Measurements from ENCODE around the gene PDGFB. TPM values are rescaled to one million over a fixed set of nuclear protein-coding genes. Genes with fewer than 3 reads are reported as not detected.
A peak's percentile ranks its signal among the peaks of the same experiment; 100 is the strongest.

The PDGFB gene
- total and polyA plus RNA-seq, 9 of the 15 experiments (the other 6 are each of a cell fraction or from before 2014, with no cell fraction given), result 0.07 to 4.0 (median 0.48) TPM; not detected in 1

- TF ChIP-seq TBL1XR1 (IDR thresholded peaks at IDR 0.05; ENCODE audit: low read length in 2 of 2), result no peak
- TF ChIP-seq NFRKB (IDR thresholded peaks at IDR 0.05; ENCODE audit: low read depth), result no peak
- no peak for TF ChIP-seq ASH1L (IDR thresholded peaks at IDR 0.05; ENCODE audit: borderline replicate concordance, low read depth, partially characterized antibody)
- TF ChIP-seq ILF3 (IDR thresholded peaks at IDR 0.05; ENCODE audit: borderline replicate concordance), result no peak
- peak; percentile 38 for TF ChIP-seq HMGN3 (IDR thresholded peaks at IDR 0.05; ENCODE audit: borderline replicate concordance, extremely low read depth, insufficient read length, low read depth, low read length)
- TF ChIP-seq FOXA3 (CRISPR knock-in tag; conservative IDR thresholded peaks at IDR 0.05 in 1 of 2, IDR thresholded peaks at IDR 0.05 in 1 of 2), result no peak
- no peak for TF ChIP-seq PTBP1 (IDR thresholded peaks at IDR 0.05; ENCODE audit: low read depth, low read length)
- TF ChIP-seq RBM22 (IDR thresholded peaks at IDR 0.05; ENCODE audit: low read depth, low read length, poor library complexity, severe bottlenecking), result no peak
- TF ChIP-seq E2F3 (CRISPR knock-in tag; IDR thresholded peaks at IDR 0.05), result no peak
- no peak for TF ChIP-seq MTA2 (IDR thresholded peaks at IDR 0.05; ENCODE audit: low read depth)
- peak; percentile 41; the same call in 1 of the 2 replicates for TF ChIP-seq JUN (IDR thresholded peaks at IDR 0.05; ENCODE audit: borderline replicate concordance, low read depth, low read length)
- no peak for TF ChIP-seq JUN (CRISPR knock-in tag; IDR thresholded peaks at IDR 0.05; ENCODE audit: borderline replicate concordance)
- TF ChIP-seq SLC30A9 (CRISPR knock-in tag; IDR thresholded peaks at IDR 0.05), result no peak
- TF ChIP-seq STAT5A (IDR thresholded peaks at IDR 0.05; ENCODE audit: borderline replicate concordance, low read length), result no peak
- no peak for TF ChIP-seq CSDE1 (IDR thresholded peaks at IDR 0.05)
- TF ChIP-seq MEF2A (IDR thresholded peaks at IDR 0.05; ENCODE audit: control insufficient read depth, low read depth, low read length), result peak; percentile 75; the same call in 1 of the 2 replicates
- TF ChIP-seq ZBTB7A (IDR thresholded peaks at IDR 0.05; ENCODE audit: borderline replicate concordance, control insufficient read depth, low read depth, low read length), result peak; percentile 80; the same call in 1 of the 2 replicates
- no peak for TF ChIP-seq PCBP2 (IDR thresholded peaks at IDR 0.05; ENCODE audit: low read depth, low read length, poor library complexity, severe bottlenecking)
- TF ChIP-seq FOXK2 (conservative IDR thresholded peaks at IDR 0.05 in 1 of 2, IDR thresholded peaks at IDR 0.05 in 1 of 2; ENCODE audit: low read depth in 2 of 2), result no peak
- TF ChIP-seq ZFX (CRISPR knock-in tag; IDR thresholded peaks at IDR 0.05), result peak; percentile 46
- TF ChIP-seq TBP (optimal IDR thresholded peaks at IDR 0.05; ENCODE audit: low read depth, low read length), result no peak
- TF ChIP-seq CEBPG (CRISPR knock-in tag; IDR thresholded peaks at IDR 0.05), result no peak
- no peak for TF ChIP-seq CEBPG (tag; conservative IDR thresholded peaks at IDR 0.05 in 1 of 2, IDR thresholded peaks at IDR 0.05 in 1 of 2)
- TF ChIP-seq CGGBP1 (CRISPR knock-in tag; IDR thresholded peaks at IDR 0.05), result no peak
- TF ChIP-seq RBFOX2 (IDR thresholded peaks at IDR 0.05; ENCODE audit: low read depth, low read length), result peak; percentile 40
- TF ChIP-seq FOXK1 (CRISPR knock-in tag; IDR thresholded peaks at IDR 0.05; ENCODE audit: borderline replicate concordance), result no peak
- no peak for TF ChIP-seq NR4A1 (CRISPR knock-in tag; IDR thresholded peaks at IDR 0.05)
- no peak for TF ChIP-seq NR4A1 (tag; IDR thresholded peaks at IDR 0.05)
- no peak for TF ChIP-seq PRMT5 (CRISPR knock-in tag; IDR thresholded peaks at IDR 0.05)
- no peak for TF ChIP-seq HMG20A (CRISPR knock-in tag; conservative IDR thresholded peaks at IDR 0.05)
- TF ChIP-seq RCOR1 (IDR thresholded peaks at IDR 0.05; ENCODE audit: borderline replicate concordance in 1 of 2, low read depth in 2 of 2, low read length in 2 of 2), result no peak
- 0 out of 2 replicates have a peak, but pooled peaks have one; percentile 5 for TF ChIP-seq CBFA2T2 (conservative IDR thresholded peaks at IDR 0.05)
Measured at GRCh38 chr22:39253435-39254070, 8.8 kb upstream of the PDGFB start (continued).

Measured in K562 (cell line).